Measurements from ENCODE around the gene SLC51A.
"Not testable (repeated sequence)": the region's sequence is repeated elsewhere in the genome, so short reads cannot be mapped to it uniquely, and the experiment has no call there.

The SLC51A gene

GRCh38 chr3:196238612-196239560, 22.6 kb downstream of the SLC51A start:
- no peak for DNase-seq

GRCh38 chr3:196240424-196240823, 24.1 kb downstream of the SLC51A start:
- no peak for DNase-seq

DNA sequence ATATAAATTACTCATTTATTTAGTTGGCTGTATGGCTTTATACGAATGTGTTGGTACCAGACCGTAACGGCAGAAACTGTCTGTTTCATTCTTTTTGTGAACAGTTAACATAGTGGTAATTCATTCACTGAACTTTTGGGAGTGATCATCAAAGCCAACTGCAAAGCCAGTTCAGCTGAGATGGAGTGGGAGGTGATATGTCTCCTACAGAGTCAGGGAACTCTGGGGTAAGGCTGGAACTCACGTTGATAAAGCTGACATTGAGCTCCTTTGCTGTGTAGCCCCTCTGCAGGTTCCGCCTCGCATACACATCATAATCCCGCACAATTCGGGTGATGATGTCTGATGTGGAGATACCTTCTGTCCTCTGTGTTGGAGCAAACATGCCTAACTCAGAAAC, 25.4 kb downstream of the SLC51A start:
- DNase-seq, result no peak

DNA sequence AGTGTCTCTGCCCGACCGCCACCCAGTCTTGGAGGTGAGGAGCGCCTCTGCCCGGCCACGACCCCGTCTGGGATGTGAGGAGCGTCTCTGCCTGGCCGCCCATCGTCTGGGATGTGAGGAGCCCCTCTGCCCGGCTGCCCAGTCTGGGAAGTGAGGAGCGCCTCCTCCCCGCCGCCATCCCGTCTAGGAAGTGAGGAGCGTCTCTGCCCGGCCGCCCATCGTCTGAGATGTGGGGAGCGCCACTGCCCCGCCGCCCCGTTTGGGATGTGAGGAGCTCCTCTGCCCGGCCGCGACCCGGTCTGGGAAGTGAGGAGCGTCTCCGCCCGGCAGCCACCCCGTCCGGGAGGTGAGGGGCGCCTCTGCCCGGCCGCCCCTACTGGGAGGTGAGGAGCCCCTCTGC, 27.8 kb downstream of the SLC51A start:
- not testable (repeated sequence) for DNase-seq

DNA sequence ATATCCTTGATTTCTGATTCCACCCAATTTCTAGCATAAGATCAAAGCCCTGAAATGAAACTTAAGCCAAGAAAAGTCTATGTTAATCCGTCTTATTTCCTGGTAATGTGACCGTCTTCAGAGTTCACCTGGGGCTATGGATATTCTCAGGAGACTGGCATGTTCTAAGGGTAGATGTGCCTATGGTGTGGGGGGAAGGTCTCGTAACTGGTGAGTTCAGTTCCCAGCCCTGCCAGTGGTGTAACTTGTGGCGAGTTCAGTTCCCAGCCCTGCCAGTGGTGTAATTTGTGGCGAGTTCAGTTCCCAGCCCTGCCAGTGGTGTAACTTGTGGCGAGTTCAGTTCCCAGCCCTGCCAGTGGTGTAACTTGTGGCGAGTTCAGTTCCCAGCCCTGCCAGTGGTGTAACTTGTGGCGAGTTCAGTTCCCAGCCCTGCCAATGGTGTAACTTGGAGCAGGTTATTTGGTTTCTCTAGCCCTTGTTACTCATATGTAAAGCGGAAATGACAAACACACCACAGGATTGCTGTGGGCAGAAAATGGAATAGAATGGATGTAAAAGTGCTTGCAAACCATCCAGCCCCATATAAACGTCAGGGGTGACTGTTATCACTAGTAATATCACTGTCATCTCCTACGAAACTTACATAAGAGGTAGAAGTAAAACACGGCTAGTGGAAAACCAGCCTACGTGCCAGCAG, 30.4 kb downstream of the SLC51A start:
- no peak for DNase-seq

DNA sequence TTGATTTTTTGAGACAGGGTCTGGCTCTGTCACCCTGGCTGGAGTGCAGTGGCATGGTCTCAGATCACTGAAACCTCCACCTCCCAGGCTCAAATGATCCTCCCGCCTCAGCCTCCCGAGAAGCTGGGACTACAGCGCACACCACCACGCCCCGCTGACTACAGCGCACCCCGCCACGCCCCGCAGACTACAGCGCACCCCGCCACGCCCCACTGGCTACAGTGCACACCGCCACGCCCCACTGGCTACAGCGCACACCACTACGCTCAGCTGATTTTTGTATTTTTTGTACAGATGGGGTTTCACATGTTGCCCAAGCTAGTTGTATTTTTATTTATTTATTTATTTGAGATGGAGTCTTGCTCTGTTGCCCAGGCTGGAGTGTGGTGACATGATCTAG, 35.6 kb downstream of the SLC51A start:
- DNase-seq, result no peak

DNA sequence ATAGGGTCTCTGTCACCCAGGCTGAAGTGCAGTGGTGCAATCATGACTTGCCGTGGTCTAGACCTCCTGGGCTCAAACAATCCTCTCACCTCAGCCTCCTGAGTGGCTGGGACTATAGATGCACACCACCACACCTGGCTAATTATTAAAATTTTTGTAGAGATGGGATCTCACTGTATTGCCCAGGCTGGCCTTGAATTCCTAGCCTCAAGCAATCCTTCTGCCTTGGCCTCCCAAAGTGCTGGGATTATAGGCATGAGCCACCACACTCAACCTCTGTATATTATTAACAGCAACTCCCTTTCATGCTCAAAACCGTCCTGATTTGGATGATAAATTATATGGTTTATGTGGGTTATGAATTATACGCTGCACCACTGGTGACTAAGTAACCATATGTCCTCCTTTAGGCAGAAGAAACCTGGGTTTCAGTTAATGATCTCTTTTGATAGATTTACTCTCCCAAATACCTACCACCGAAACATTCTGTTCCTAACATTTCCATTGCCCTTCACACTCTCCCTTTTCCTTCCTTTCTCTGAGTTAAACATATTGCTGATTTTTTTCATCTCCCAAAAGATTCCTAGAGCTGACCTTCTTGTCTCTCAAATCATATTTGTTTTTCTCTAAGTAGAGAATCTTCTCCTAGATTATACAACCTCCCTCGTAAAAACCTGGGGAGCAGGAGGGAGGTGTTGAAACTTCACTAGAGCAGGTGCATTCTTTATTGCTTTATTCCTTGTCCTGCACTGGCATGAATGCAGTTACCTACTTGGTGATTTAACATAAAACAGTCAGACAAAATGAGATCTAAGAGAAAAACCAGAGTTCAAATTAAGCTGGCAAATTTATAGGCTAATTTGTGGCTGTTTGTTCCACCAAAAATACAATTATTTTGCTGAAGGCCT, 38.3 kb downstream of the SLC51A start:
- DNase-seq, result no peak

DNA sequence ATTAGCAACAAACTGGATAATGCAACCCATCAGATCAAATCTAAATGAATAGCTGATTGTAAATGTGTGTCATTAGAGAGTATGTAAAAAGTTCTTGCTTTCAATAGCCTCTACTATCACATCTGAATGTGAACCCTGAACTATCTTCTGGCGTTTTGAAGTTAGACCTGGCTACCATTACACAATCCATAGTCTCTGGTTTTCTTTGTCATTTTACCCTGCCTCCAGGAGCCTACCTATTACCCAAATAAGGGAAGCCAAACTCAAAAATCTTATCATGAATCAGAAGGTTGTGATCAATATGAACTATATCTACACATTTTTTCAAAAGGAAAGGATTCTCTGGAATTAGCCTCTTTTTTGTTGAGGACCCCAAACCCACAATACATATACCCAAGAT, 39.4 kb downstream of the SLC51A start:
- no peak for DNase-seq

DNA sequence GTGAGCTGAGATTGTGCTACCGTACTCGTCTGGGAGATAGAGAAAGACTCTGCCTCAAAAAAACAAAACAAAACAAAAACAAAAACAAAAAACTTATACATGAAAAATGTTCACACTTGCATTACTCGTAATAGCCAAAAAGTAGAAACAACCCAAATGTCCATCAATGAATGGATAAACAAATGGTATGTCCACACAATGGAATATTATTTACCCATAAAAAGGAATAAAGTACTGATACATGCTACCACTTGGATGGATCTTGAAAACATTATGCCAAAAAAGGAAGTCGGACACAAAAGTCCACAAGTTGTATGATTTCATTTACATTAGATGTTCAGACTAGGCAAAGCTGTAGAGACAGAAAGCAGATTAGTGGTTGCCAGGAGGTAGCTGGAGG, 44.5 kb downstream of the SLC51A start:
- no peak for DNase-seq

DNA sequence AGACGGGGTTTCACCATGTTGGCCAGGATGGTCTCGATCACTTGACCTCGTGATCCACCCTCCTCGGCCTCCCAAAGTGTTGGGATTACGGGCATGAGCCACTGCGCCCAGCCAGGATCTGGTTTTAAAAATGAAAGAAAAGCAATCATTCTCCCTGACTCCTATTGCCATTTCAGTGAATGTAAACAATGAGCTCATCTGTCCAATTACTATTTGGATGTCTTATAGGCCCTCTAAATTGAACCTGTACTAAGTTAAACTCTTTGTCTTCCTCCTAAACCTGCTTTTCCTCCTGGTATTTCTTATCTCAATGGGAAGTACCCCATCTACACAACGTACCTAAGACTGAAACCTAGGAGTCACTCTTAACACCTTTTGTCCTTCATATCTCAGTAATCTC, 47.5 kb downstream of the SLC51A start:
- DNase-seq, result no peak

- DNase-seq, result no peak
These were observed 52.2 kb downstream of the SLC51A start for GRCh38 chr3:196268284-196269163.

GRCh38 chr3:196270499-196270898, 54.2 kb downstream of the SLC51A start:
- no peak for DNase-seq

DNA sequence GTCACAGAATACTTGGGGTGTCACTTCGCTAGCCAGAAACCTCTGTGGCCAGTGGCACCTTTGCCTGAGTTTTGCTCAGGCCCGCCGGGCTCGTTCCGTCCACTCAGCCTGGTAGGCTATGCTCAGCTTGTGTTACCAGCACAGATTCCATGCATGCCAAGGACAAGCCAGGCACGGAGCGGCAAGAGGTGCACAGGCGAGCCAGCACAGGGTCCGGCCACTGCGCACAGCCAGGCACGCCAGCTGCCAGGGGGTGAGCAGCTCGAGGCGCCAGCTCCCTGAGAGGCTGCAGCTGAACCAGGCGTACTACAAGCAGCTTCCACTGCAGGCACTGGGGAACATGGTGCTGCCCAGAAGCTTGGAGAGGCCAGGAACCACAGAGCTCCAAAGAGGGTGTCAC, 56.5 kb downstream of the SLC51A start:
- DNase-seq, result no peak

- no peak for DNase-seq
These were observed 57.3 kb downstream of the SLC51A start for GRCh38 chr3:196273655-196274054.

GRCh38 chr3:196274585-196274984, 58.3 kb downstream of the SLC51A start:
- no peak for DNase-seq

DNA sequence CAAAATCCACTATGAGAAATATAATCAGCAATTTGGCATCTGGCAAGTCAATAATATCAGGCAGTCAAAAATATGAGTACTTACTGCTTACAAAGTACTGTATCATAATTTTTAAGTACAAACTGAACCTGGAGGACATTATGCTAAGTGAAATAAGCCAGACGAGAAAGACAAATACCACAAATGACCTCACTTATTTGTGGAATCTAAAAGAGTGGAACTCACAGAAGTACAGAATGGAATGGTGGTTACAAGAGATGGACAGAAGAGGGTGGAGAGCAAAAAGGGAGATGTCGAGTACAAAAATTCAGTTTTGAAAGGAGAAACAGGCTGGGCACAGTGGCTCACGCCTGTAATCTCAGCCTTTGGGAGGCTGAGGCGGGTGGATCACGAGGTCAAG, 58.8 kb downstream of the SLC51A start:
- DNase-seq, result no peak

DNA sequence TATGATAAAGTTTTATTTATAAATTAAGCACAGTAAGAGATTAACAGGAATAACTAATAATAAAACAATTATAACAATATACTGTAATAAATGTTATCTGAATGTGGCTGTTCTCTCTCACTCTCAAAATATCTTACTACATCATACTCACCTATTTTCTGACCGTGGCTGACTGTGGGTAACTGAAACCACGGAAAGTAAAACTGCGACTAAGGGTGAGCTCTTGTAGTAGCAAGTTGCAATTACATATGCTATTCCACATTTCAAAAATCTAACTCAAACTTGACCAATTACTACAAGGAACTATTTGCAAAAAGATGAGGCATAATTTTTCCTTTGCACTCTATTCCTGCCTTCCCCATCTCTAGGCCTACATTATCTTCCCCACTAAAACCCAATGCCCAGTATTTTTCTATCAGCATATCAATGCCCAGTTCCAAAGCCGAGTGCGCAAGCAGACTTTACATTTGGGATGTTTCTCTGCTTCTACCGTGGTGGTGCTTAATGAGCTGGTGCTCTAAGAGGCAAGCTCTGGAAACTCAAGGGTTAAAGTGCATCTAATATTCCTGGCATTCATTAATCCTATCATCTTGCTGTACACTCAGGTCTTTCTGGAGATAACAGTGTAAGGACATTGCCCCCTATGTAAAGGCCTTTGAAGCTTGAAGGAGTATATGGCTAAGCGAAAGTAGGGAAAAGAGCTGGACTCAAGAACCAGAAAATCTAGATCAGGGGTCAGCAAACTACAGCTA, 64.5 kb downstream of the SLC51A start:
- no peak for DNase-seq

DNA sequence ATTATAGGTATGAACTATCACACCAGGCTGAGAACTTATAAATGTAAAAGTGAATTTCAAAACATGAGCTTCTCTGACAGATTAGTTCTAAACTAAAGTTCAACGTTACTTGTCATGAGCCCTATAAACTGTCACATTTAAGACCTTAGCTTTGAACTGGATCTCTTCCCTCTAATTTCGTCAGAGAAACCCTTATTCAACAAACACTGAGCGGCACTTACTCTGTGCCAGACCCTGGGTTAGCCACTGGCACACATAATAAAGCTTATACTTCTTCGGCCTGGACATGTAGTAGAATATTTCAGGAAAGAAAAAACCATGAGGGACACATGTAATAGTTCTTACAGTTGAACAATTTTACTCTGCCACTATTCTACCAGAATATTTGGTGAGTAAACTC, 65.6 kb downstream of the SLC51A start:
- no peak for DNase-seq

All from right kidney (tissue), 1 donor.